Eye (tissue), 1 donor: ENCODE measurements around the gene SLC66A2.
A peak's percentile ranks its signal among the peaks of the same experiment; 100 is the strongest.

Source experiments
- DNase-seq: peaks from one replicate; pipeline ENCODE4 v3.0.0-alpha.2; 2015

The SLC66A2 gene

DNA sequence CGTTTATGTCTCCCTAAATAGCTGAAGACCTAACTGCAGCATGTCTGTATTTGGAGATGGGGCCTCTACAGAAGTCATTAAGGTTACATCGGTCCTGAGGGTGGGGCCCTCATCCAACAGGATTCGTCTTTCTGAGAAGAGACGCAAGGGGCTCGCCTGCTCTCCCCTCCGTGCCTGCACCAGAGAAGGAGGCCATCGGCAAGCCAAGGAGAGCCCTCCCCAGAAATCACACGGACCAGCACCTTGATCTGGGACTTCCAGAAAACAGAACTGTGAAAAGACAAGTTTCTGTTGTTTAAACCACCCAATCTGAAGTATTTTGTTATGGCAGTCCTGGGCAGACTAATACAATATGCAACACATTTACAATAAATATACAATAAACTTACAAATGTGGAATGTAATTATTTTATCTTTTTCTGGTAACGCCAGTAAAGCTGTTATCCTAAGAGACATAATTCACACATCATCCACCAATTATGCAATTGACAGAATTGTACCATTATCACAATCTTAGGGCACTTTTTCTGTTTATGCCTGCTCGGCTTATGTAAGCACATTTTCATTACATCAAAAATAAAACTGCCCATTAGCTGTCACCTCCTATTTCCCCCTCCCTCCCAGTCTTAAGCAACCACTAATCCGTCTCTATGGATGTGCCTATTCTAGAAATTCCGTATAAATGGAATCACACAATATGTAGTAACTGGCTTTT lies 19.1 kb upstream of the SLC66A2 start:
- DNase-seq, result no peak

DNA sequence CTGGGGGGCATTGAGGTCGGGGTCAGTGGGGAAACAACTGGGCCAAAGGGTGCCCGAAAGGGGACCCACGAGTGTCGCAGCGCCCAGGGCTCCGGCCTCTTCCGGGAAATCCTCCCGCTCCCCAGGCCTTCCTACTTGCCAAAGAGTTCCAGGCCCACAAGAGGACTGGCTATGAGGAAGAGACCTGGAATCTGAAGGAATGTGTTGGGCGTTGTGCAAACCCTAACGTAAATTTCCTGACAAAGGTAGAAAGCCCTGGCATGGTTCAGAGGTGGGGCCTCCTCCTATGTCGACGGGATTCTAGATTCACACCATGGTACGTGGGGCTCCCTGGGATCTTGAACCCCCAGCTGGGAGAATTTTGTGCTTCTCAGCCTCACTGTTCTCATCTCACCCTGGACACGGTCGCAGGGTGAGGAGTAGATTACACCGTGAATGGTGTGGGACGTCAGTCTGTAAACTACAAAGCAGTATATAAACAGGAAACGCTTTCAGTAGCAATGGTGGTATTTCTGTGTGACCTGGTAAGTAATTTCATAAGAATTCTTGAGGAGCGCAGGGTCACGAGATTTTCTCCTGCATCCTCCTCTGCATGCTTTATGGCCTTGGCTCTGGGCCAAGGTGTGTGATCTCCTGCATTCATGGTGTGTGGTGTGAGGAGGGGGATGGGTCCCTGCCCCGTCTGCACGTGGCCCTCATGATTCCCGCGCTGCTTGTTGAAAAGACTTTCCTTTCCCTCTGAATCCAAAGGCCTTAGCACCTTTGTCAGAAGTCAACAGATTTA lies 13.9 kb upstream of the SLC66A2 start:
- peak; percentile 63 for DNase-seq

DNA sequence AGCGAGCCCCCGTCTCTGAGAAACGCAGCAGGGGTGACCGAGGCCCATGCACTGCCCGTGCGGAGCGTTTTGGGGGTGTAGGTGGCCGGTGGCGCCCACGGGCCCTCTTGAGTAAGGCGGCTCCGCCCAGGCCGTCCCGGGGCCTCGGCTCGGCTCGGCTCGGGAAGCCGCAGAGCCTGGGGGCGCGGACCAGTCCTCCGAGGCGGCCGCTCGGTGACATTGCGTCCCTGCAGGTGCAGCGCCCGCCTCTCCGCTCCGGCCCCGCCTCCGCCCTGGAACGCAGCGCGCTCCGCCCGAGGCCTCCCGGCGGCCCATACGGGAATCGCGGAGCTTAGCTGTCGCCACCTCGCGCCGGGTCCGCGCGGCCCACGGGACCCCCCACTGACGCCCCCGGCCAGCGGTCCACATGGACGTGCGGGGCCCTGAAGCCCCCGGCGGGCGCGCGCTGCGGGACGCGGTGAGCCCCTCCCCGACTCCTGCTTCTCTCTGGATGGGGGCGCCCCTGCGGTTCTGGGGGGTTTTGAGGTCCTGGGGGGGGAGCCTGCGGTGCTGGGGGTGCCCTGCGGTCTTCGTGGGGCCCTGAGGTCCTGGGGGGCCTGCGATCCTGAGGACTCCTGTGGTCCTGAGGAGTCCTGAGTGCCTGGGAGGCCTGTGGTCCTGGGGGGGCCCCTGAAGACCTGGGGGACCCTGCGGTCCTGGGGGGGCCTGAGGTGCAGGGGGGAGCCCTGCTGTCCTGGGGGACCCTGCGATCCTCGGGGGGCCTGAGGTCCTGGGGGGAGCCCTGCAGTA lies 13.1 kb upstream of the SLC66A2 start, which contains the start of gene HSBP1L1:
Gene HSBP1L1 (plus strand): TSS at position 314 of the 789 bp plus-strand sequence. CDS start 93 bp downstream, at position 407.
- DNase-seq, result peak; percentile 77

DNA sequence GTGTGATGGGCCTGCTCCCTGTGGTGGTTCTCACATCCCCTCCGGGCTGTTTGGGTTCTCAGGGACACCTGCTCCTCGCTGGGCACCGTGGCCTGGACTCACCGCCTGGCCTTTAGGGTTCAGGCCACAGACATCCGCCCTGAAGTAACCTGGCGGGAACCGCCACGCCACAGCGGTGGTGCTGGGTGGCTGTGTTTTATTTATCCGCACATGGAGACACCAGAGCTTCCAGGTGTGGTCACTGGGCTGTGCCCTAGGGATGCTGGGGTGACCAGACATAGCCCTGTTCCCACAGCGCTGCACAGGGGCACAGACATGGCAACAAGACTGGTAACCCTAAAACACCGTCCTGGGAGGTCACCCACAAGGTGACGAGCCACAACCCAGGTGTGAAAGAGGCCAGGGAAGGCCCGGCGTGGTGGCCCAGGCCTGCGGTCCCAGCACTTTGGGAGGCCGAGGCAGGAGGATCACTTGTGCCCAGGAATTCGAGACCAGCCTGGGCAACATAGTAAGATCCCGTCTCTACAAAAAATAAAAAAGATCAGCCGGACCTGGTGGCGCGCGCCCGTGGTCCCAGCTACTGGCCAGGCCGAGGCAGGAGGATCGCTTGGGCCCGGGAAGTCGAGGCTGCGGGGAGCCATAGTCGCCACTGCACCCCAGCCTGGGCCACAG lies 12.3 kb upstream of the SLC66A2 start:
- no peak for DNase-seq

DNA sequence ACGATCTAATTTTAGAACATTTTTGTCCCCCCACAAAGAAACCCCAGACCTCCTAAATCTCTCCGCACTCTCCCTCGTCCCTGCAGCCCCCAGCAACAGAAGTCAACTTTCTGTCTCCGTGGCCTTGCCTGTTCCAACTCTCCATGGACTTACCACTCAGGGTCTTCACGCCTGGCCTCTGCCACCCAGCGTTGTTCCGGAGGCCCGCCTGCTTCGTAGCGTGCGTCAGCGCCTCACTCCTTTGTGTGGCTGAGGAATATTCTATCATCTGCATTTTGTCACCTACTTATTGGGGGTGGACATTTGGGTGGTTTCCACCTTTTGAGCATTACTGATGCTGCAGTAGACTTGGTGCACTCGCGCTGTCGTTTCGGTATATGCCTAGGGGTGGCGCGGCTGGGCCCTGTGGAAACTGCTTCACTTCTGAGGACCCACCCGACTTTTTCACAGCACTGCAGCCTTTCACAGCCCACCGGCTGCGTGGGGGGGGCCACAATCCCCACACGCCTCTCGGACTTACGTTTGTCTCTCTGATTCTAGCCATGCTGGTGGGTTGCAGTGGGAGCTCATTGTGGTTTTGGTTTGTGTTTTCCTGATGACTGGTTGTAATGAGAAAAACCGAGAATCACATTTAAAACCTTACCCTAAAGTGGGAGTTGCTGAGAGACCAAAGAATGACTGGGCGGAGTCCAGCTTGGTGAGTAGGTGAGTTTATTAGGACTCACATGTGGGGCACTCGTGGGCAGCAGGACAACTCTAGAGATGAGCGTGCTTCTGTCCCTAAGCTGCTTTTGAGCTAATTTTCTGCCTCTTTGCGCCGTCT lies 11.6 kb upstream of the SLC66A2 start:
- DNase-seq, result peak; percentile 18

DNA sequence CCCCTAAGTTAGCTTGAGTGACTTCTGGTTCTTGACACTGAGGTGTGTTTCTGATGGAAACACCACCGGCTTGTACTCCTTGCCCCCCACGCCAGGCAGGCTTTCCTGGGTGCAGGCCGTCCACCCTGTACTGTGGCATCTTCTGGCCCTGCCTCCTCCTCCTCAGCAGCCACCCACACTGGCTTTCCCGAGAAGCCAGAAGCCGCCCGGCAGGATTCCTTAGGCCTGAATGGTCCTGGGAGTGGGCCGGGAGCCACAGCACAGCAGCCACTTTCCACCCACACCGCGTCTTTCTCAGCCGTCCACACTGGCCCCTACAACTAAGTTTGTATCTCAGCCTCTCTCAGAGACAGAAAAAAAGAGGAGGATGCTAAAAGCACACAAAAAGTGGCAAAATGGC lies 10.9 kb upstream of the SLC66A2 start:
- no peak for DNase-seq

DNA sequence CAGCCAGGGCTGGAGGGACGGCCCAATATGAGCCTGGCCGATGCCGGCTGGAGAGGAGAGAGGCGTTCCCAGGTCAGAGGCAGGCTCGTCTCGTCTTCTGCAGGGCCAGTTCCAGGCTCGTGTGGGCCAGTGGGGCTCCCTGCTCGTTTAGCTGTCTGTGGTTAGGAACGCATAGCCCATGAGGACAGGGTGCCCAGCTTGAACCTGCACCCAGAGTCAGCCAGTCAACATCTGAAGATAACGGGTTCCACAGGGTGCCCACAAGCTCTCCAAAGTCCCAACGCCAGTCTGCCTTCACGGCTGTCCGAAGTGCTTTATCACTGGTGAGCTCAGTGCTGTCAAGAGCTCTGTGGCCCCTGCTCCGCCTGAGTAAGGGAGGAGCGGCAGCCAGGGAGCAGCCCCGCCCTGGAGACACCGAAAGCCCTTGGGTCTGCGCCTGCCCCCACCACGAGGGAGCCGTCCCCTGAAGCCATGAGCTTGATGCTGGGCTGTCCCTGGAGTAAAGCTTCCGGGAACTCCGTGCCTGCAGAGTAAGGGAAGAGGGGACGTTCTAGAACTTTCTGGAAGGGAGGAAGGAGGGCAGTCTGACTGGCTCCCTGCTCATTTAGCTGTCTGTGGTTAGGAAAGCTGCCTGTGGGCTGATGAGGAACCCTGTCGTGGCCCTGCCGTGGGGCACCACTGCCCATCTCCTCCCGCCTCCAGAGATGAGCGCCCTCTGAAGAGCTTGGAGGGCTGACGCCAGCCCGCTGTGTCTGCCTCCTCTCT lies 10.3 kb upstream of the SLC66A2 start:
- DNase-seq, result peak; percentile 26

DNA sequence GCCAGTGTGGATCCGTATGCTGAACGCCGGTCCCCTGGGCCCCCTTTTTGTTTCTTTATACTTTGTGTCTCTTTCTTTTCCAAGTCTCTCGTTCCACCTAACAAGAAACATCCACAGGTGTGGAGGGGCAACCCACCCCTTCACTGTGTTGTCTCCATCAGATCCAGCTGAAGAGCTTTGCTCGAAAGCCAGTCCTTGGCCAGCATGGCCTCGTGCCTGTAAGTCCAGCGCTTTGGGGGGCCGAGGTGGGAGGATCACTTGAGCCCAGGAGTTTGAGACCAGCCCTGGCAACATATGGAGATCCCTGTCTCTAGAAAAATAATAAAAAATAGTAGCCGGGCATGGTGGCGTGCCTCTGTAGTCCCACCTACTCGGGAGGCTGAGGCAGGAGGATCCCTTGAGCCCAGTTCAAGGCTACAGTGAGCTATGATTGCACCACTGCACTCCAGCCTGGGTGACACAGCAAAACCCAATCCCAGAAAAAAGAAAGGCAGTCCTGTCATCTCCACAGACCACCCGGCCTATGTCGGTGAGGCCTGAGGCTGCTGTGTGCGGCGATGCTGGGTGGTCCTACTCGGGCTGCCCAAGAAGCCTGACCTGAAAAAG lies 9.6 kb upstream of the SLC66A2 start:
- peak; percentile 8 for DNase-seq

DNA sequence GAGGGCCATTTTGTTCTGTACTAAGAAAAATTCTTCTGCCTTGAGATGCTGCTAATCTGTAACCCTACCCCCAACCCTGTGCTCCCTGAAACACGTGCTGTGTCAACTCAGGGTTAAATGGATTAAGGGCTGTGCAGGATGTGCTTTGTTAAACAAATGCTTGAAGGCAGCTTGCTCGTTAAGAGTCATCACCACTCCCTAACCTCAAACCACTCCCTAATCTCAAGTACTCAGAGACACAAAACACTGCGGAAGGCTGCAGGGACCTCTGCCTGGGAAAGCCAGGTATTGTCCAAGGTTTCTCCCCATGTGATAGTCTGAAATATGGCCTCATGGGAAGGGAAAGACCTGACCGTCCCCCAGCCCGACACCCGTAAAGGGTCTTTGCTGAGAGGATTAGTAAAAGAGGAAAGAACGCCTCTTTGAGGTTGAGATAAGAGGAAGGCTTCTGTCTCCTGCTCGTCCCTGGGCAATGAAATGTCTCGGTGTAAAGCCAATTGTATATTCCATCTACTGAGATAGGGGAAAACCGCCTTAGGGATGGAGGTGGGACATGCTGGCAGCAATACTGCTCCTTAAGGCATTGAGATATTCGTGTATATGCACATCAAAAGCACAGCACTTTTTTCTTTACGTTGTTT lies 8.8 kb upstream of the SLC66A2 start:
- peak; percentile 23 for DNase-seq

DNA sequence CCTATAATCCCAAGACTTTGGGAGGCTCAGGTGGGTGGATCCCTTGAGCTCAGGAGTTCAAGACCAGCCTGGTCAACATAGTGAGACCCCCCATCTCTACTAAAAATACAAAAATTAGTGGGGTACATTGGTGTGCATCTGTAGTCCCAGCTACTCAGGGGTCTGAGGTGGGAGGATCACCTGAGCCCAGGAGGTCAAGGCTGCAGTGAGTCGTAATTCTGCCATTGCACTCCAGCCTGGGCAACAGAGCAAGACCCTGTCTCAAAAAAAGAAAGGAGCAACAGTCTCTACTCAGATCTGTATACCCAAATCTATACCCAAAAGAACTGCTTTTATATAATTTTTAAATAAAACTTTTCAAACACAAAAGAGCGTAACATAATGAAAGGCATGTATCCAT lies 7.5 kb upstream of the SLC66A2 start:
- no peak for DNase-seq

DNA sequence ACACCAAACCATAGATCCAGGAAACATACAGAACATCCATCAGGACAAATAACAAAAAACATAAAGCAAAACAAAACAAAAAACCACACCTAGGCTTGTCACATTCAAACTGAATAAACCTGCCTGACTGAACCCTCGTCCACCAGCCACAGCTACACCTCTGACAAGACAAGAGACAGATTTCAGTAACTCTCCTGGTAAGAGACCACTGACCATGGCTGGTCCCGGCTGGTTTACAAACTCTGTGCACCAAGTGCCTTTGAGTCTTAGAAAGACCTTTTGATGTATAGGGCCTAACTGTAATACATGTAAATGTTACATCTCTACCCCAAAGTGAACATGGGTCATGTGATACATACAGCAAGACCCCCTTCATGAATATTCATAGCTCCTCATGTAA lies 4.8 kb upstream of the SLC66A2 start:
- DNase-seq, result no peak

DNA sequence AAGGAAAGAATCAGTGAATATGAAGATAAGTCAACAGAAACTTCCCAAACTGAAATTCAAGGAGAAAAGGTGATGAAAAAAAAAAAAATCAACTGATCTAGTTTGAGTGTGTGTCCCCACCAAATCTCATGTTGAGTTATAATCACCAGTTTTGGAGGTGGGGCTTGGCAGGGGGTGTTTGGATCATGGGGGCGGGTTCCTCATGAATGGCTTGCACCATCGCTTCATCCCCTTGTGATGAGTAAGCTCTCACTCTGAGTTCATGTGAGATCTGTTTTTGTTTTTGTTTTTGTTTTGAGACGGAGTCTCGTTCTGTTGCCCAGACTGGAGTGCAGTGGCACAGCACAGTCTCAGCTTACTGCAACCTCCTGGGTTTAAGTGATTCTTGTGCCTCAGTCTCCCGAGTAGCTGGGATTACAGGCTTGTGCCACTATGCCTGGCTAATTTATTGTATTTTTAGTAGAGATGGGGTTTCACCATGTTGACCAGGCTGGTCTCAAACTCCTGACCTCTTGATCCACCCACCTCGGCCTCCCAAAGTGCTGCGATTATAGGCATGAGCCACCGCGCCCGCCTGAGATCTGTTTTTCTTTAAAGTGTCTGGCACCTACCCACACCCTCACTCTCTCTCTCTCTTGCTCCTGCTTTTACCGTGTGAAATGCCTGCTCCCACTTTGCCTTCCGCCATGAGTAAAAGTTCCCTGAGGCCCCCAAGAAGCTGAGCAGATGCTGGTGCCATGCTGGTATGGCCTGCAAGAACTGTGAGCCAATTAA lies 4.0 kb upstream of the SLC66A2 start:
- no peak for DNase-seq

DNA sequence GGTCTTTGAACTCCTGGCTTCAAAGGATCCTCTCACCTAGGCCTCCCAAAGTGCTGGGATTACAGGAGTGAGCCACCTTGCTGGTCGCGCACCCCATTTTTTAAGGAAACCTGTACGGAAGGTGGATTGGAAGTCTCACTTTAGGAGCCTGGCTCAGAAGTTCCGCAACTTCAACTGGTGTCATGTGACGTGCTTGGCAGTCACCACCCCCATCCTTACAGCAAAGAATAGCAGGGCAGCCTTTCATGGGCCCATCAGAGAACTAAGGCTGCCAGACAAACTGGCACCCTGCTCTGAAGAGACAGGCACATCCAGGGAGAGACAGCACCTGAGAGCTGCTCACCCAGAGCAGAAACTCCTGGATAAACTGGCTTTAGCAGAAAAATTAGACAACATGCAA lies 3.3 kb upstream of the SLC66A2 start:
- DNase-seq, result no peak

DNA sequence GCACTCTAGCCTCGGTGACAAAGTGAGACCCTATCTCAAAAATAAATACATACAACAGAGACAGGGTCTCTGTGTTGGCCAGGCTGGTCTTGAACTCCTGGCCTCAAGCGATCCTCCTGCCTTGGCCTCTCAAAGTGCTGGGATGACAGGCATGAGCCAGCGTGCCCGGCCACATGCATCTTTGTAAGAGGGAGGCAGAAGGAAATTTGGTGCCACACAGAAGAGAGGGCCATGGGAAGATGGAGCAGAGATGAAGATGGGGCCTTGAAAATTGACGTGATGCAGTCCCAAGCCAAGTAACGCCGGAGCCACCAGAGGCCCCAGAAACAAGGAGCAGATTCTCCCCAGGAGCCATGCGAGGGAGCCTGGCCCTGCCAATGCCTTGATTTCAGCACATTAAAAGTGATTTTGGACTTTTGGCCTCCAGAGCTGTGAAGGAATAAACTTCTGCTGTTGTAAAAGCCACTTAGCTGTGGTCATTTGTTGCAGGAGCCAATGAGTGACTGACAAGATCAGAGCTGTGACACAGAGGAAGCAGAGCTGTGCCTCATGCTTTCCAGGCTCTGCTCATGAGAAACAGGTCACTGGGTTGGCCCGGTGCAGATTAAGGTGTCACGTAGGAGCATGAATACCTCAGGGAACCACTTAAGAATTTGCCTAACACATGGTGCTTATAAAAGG lies 2.7 kb upstream of the SLC66A2 start:
- no peak for DNase-seq

DNA sequence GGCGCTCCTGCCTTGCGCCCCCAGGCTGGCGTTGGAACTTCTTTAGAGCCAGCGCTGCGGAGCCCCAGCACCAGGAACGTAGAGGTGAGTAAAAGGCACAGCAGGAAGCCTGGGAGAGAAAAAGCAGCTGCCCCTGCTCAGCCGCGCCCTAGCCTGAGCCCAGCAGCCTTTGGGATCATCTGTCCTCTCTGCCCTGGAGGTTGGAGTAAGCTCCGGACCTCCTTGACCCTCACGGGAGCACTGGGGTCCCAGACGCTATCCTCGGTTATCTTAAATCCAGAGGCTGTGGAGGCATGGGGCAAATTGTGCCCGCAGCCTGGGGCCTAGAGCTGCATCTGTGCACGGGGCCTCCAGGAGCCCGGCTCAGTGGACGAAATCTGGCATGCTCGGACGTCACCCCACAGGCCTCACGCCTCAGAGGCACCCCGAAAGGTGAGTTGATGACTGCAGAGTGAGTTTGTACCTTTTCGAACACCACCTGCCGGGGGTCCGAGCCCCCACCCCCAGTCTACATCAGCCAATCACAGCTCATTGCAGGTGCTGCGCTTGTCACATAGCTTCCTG lies 1.6 kb upstream of the SLC66A2 start:
- peak; percentile 33 for DNase-seq

DNA sequence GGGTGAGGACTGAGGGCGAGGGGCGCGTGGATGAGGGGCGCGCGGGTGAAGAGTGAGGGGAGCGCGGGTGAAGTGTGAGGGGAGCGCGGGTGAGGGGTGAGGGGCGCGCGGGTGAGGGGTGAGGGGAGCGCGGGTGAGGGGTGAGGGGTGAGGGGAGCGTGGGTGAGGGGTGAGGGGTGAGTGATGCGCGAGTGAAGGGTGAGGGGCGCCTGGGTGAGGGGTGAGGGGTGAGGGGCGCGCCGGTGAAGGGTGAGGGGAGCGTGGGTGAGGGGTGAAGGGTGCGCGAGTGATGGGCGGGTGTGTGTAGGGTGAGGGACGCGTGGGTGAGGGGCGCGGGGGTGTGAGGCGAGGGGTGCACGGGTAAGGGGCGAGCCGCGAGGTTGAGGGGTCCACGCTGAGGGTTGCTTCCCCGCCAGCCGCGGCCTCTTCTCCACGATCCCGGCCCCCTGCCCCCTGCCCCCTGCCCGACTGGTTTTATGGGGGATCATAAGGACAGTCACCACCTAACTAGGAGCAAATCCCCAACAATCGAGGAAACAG lies 1.1 kb upstream of the SLC66A2 start:
- DNase-seq, result no peak

DNA sequence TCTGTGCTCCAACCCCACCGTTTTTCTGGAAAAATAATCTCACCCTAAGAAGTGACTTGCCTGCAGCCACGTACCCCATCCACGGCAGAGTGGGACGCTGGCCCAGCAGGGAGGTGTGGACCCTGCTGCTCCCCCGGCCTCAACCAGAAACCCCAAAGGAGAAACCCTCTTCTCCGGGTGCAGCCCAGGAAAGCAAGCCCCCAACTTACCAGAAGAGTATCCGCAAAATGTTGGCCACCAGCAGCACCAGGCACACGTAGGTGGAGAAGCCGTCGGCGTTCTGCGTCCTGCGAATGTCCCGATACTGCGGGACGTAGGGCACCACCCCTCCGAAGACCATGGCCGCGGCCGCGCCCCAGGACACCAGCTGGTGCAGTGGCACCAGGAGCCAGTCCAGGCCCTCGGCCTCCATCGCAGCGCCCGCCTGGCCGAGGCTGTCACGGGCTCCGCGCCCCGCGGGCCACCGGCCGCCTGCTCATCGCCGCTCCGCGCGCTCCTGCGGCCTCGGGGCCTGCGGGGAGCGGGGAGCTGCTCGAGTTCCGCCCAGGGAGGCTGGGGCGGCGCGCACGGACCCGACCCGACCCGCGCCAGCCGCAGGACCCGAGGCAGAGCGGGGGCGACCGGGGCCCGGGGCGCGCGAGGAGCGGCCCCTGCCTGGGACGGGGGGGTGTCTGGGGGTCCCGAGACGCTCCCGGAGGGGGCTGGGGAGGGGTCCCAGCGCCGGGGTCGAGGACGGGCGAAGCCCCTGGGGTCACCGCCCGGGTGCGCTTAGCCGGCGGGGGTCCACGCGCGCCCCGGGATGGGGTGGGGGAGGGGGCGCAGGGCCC lies 725 bp downstream of the SLC66A2 start:
- DNase-seq, result peak; percentile 58
